NCI-H2081 treated with DMSO at 0.1 percent for 48 hours (cell line): ENCODE data around the gene RGS3.

Experiments
- DNase-seq: peaks from one replicate; lab custom pipeline; 2025; lab: John Stamatoyannopoulos, UW

The RGS3 gene

GRCh38 chr9:113511856-113512761 is 48.6 kb downstream of the RGS3 start:
- no peak for DNase-seq

GRCh38 chr9:113513111-113513510 is 49.6 kb downstream of the RGS3 start:
- DNase-seq = no peak

- no peak for DNase-seq
These were observed 50.0 kb downstream of the RGS3 start for GRCh38 chr9:113513536-113513935.

- no peak for DNase-seq
These were observed 50.5 kb downstream of the RGS3 start for GRCh38 chr9:113514061-113514460.

- no peak for DNase-seq
These were observed 51.2 kb downstream of the RGS3 start for GRCh38 chr9:113514748-113515147.

- DNase-seq = no peak
These were observed 52.3 kb downstream of the RGS3 start for GRCh38 chr9:113515862-113516261.

- no peak for DNase-seq
These were observed 53.5 kb downstream of the RGS3 start for GRCh38 chr9:113516840-113517577.

GRCh38 chr9:113519426-113520108 is 56.0 kb downstream of the RGS3 start:
- DNase-seq = no peak

GRCh38 chr9:113520109-113520642 is 56.6 kb downstream of the RGS3 start:
- no peak for DNase-seq

- DNase-seq = no peak
These were observed 58.2 kb downstream of the RGS3 start for GRCh38 chr9:113521693-113522255.

- no peak for DNase-seq
These were observed 58.9 kb downstream of the RGS3 start for GRCh38 chr9:113522419-113522818.

- no peak for DNase-seq
These were observed 59.3 kb downstream of the RGS3 start for GRCh38 chr9:113522858-113523257.

- DNase-seq = no peak
These were observed 60.1 kb downstream of the RGS3 start for GRCh38 chr9:113523421-113524141.

GRCh38 chr9:113524468-113524867 is 60.9 kb downstream of the RGS3 start:
- no peak for DNase-seq

- DNase-seq = no peak
These were observed 61.7 kb downstream of the RGS3 start for GRCh38 chr9:113525205-113525604.

GRCh38 chr9:113525831-113526230 is 62.3 kb downstream of the RGS3 start:
- no peak for DNase-seq

- DNase-seq = no peak
These were observed 62.8 kb downstream of the RGS3 start for GRCh38 chr9:113526231-113526746.

GRCh38 chr9:113526841-113527240 is 63.3 kb downstream of the RGS3 start:
- DNase-seq = no peak

GRCh38 chr9:113528088-113528487 is 64.6 kb downstream of the RGS3 start:
- DNase-seq = no peak

GRCh38 chr9:113528811-113529210 is 65.3 kb downstream of the RGS3 start:
- DNase-seq = no peak
